GM21381 (cell line): Measurements from ENCODE around the gene CNOT8.
"Not testable (repeated sequence)": the region's sequence is repeated elsewhere in the genome, so short reads cannot be mapped to it uniquely, and the experiment has no call there.

Experiments used
- ATAC-seq: cut with Tn5 transposase; IDR thresholded peaks from one replicate; pipeline ENCODE4 v1.9.1; 2021; ENCODE audit warnings: mild to moderate bottlenecking, moderate library complexity; ENCODE audit not compliant: unreplicated experiment

The CNOT8 gene

DNA sequence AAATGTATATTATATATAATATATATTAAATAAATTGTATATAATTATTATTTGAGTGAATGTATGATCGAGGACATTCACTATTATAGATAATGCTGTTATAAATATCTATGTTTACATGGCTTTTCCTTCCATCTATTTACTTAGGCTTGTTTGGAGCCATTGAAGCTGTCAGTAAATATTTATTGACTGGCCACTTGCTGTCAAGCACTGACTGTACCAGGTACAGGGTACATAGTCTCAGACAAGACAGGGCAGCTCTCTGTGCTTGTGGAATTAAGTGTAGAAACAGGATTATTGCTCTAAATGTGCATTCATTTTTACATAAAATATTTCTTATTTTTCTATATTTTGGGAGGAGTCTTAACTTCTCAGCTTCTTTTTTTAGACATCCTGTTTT lies 24.4 kb upstream of the CNOT8 start:
- ATAC-seq, result no peak

- not testable (repeated sequence) for ATAC-seq
These were observed 22.8 kb upstream of the CNOT8 start for GRCh38 chr5:154835701-154836052.

GRCh38 chr5:154836225-154836624 lies 22.2 kb upstream of the CNOT8 start:
- no peak for ATAC-seq

DNA sequence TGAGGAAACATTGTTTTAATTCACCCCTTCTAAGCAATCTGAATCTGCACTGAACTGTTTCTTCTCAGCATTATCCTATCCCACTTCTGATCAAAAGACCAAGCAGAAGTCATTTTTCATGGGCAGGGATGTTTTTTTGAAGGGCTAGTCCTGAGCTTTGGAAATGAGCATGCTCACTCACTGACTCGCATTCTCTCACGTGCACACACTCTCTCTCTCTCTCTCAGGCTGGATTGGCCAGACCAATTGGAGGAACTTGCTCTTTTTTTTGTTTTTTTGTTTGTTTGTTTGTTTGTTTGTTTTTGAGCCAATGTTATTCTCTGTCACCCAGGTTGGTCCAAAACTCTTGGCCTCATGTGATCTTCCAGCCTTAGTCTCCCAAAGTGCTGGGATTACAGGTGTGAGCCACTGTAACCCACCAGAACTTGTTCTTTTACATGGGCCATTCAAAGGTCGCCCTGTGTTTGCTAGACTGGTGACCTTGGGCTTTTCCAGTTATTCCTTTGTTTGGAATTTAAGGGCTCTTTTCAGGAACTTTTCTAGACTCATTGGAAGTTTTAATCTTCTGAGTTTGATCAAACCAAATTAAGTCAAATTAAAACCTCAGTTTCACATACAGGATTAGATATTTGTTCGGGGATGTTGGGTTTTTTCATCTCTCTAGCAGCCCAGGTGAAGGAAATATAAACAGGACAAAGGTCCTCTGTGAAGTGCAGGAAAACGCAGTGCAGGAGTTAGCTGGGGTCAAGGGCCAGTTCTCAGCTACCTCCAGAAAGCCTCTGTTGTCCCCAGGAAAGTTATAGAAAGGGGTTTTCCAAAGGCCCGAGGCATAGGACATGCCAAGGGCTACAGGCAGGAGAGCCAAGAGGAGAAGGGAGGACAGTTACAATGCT lies 21.2 kb upstream of the CNOT8 start:
- ATAC-seq, result no peak

- no peak for ATAC-seq
These were observed 17.8 kb upstream of the CNOT8 start for GRCh38 chr5:154840435-154841272.

DNA sequence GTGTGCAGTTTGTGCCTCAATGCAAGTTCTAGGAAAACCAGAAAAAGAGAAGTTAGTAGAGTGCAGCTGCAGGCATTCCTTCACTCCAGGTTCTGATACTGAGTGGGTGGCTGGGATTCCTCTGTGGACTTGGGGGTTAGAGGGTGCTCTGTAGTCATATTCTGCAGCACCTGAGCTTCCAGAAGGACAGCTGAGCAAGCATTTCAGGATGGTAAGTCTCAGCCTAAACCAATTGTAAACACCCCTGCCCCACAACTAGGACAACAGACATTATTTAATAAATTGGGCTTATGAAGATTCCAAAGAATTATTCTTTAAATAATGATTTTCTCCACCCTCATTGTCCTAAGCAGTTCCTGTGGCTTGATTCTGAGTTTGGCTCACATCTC lies 17.2 kb upstream of the CNOT8 start:
- ATAC-seq, result no peak

DNA sequence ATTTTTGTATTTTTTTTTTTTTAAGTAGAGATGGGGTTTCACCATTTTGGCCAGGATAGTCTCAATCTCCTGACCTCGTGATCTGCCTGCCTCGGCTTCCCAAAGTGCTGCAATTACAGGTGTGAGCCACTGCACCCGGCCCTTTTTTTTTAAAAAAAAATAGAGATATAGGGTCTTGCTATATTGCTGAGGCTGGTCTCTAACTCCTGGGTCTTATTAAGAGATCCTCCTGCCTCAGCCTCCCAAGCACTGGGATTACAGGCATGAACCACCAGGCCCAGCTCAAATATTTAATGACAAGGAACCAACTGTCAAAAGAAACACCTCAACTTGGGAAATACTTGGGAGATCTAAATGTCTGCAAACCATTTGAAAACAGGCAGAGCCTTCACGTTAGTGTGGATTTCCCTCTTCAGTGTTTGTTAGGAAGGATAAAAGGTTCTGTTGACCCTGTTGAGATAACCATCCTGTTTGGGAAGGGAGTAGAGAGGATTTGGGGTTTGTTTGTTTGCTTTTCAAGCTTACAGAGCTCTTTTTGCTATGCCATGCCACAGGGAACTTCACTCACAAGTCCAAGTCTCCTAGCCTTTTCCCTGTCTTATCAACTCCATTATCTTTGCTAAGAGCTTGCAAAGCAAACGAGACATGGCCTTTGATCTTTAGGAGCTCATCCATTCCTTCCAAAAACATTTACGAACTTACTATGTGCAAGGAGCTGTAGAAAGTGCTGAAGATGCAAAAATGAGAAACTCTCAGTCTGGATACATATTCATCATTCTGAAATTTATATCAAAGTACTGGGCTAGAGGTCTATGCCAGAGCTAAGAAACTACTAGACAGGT lies 15.5 kb upstream of the CNOT8 start:
- ATAC-seq, result no peak

DNA sequence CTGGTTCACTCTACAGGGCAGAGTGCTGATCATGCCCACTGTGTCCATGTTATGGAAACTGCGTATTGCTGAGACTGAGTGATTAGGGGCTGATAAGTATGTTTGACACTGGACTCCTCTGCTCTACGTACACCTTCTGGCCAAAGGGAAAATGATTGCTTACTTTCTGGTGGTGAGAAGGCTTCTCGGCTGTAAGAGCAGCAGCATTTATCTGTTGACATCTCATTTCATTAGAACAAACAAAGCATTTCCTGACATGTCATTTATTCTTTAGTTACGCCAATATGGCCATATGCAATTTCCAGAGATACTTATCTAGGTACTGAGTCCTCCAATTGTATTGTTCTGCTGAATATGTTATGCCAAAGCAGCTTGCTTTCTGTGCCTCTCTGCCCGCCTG lies 13.6 kb upstream of the CNOT8 start:
- ATAC-seq, result no peak

- no peak for ATAC-seq
These were observed 9.1 kb upstream of the CNOT8 start for GRCh38 chr5:154849264-154849785.

GRCh38 chr5:154849791-154850201 lies 8.6 kb upstream of the CNOT8 start:
- ATAC-seq, result no peak

DNA sequence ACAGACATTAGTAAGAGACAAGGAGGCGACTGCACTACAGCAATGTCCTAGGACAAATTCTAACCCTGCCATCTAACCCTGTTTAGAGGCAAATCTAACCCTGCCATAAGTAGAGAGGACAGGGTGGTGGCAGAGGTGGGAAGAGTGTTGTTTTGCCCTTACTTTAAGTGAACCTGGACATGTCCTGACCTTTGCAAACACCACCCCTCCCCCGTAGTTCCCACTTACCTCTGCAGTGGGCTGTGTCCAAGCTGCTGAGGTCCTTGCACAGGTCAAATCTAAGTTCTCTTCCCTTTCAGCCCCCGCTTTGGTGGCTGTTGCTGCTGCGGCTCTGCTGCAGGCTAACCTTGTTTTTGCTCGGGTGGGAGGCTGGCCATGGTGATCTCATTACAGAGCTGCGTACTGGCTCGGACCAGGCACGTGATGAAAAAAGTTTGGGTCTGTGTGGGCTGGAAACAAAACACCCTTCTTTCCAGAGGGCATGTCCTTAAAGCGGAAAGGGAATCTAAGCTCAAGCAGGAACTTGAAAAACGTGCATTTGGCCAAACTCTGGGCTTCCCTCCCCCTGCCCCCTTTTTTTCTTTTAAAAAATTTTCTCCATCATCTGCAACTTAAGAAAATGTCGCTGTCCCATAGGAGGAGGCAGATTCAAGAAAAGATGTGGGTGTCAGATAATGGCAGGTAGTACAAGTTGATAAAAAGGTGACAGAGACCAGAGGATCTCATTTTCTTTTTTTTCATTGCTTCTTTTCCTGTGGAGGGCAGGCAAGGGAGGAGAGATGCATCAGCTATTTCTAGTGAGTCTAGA lies 8.0 kb upstream of the CNOT8 start, which contains the start of gene FAXDC2:
Gene FAXDC2, minus strand, starts transcription at position 349 of the 808 bp plus-strand sequence. CDS start 12,425 bp downstream, outside the sequence.
- ATAC-seq, result no peak

DNA sequence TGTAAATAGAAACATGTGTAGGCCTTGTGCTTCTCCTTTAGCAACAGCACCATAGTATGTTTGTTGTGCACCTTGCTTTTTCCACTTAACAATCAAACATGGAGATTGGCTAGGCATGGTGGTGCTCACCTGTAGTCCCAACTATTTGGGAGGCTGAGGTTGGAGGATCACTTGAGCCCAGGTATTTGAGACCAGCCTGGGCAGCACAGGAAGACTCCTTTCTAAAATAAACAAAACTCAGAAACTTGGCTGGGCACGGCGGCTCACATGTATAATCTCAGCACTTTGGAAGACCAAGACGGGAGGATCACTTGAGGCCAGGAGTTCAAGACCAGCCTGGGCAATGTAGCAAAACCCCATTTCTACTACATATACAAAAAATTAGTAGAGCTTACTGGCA lies 7.1 kb upstream of the CNOT8 start:
- ATAC-seq, result no peak

DNA sequence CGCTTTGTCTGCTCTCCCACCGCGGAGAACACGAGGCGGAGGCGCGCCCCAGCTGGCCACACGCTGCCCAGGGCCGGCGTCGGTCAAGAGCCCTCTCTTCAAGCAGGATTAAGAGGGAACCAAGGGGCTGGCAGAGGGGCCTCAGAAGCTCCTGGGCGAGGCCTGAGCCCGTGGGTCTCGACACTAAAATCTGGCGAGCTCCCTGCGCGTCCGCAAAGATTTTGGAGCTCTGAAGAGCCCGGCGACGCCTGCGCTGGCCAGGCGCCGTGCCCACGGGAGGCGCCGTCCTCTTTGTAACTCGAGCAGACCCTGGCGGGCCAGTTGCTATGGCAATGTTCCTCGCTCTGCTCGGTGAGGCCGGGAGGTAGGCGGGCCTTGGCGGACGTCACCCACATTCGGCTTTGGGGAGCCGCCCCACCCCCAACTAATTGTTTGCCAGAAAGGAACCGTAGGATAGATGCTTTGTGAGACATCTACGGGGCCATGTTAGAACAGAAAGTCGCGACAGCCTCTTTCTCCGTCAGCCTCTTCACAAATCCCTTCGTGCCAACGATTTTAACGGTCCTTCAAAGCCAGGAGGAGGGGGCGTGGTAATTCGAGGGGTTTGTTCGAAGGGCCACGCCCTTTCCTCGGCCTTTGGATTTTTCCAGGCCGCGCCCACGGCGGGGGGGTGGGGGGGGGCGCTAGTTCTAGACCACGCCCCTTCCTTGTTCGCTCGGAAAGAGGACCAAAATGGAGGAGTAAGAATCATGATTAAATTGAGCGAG lies 714 bp upstream of the CNOT8 start:
- ATAC-seq, result peak; percentile 68

DNA sequence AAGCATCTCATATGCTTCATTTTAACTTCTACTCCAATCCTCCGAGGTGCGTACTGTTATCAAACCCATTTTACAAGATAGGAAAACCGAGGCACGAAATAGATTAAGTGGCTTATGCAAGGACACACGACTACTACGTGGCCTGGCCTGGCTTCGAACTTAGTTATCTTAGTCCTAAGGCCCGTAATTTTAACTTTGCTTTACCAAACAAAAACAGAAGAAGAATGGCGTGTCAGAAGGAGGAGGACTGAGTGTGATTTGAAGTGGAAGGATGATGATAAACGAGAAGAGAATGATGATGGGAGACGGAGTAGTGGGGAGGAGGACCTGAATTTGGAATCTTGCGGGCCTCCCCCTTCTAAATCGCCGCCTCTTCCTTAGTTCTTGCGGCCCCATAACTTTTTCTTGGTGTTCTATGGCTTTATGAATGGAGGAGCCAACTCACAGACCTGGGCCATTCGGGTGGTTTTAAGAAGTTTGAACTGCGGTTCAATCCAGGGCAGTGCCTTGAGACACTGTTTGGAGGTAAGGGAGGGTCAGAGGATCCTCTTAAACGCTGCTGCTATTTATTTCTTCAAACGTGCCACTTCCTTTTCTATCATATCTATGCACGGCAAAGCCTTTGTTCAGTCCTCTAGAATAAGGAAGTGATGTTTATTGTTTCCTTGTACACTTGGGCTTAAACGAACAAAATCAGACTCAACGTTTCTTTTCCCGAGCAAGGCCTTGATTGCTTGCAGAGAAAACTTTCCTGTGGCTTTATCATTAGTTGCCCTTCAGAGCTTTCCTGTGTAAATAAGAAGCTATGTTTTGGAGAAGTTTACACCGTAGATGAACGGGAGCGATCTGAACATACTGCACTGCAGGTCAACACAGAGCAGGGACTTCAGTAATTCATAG lies 795 bp downstream of the CNOT8 start:
- ATAC-seq, result no peak

DNA sequence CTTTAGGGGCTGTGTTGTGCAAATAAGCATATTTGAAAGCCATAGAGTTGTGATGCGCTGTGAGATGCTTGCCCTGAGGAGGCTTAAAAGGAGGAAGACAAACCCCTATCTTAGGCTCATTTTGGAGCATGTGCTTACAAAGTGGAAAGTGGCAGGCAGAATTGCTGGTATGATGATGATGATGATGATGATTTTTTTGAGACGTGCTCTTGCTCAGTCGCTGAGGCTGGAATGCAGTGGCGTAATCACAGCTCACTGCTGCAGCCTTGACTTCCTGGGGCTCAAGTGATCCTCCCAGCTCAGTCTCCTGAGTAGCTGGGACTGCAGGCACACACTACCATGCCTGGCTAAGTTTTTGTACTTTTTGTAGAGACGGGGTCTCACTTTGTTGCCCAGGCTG lies 1.7 kb downstream of the CNOT8 start:
- ATAC-seq, result no peak

GRCh38 chr5:154860765-154861164 lies 2.3 kb downstream of the CNOT8 start:
- no peak for ATAC-seq

- ATAC-seq, result no peak
These were observed 3.5 kb downstream of the CNOT8 start for GRCh38 chr5:154861946-154862345.

GRCh38 chr5:154862766-154863165 lies 4.3 kb downstream of the CNOT8 start:
- ATAC-seq, result no peak
